RWPE2 (cell line): ENCODE results near the gene TMEM131L.

Source experiments
- ATAC-seq: fragments of 200-7000 bp; cut with Tn5 transposase; 3 replicates; pipeline ENCODE4 v1.9.1; 2021; ENCODE audit warnings: low read depth
- DNase-seq: peaks from one replicate; pipeline ENCODE4 v3.0.0-alpha.2; 2020; ENCODE audit warnings: low spot score
- H3K27ac ChIP-seq: fragments of 450-650 bp; 2 replicates; pipeline ENCODE4 v1.5.1; 2017; ENCODE audit warnings: mild to moderate bottlenecking; ENCODE audit not compliant: poor library complexity, severe bottlenecking
- H3K27me3 ChIP-seq: fragments of 250-450 bp; sonication (Bioruptor Pico); 2 replicates; pipeline ENCODE4 v1.5.1; 2021; ENCODE audit warnings: mild to moderate bottlenecking, moderate library complexity; ENCODE audit not compliant: insufficient read depth, poor library complexity, severe bottlenecking
- H3K36me3 ChIP-seq: fragments of 250-450 bp; sonication (Bioruptor Pico); 2 replicates; pipeline ENCODE4 v1.5.1; 2020; ENCODE audit warnings: low read depth, mild to moderate bottlenecking, moderate library complexity
- H3K4me1 ChIP-seq: fragments of 250-450 bp; sonication (Bioruptor Pico); 2 replicates; pipeline ENCODE4 v1.5.1; 2021; ENCODE audit warnings: mild to moderate bottlenecking, moderate library complexity; ENCODE audit not compliant: insufficient read depth, poor library complexity, severe bottlenecking
- H3K4me3 ChIP-seq: fragments of 250-450 bp; sonication (Bioruptor Pico); 2 replicates; pipeline ENCODE4 v1.5.1; 2021; ENCODE audit warnings: mild to moderate bottlenecking, moderate library complexity; ENCODE audit not compliant: severe bottlenecking
- H3K9me3 ChIP-seq: fragments of 250-450 bp; sonication (Bioruptor Pico); 2 replicates; pipeline ENCODE4 v1.5.1; 2021; ENCODE audit warnings: mild to moderate bottlenecking, moderate library complexity; ENCODE audit not compliant: severe bottlenecking
- CTCF ChIP-seq: fragments of 450-650 bp; IDR thresholded peaks from one replicate; pipeline ENCODE4 v1.5.1; 2017; ENCODE audit warnings: mild to moderate bottlenecking, moderate library complexity; ENCODE audit not compliant: poor library complexity, severe bottlenecking

TMEM131L gene

GRCh38 chr4:153638011-153638410, 171.9 kb downstream of the TMEM131L start:
- H3K4me1 ChIP-seq: no peaks in the 10 kb centered on the region
- TF ChIP-seq CTCF: no peak
- no peaks in the 10 kb centered on the region for H3K9me3 ChIP-seq
- no peak overlapping the region for H3K27ac ChIP-seq
- DNase-seq (no peak), ATAC-seq (no peak)
- no peak overlapping the region for H3K4me3 ChIP-seq
- H3K36me3 ChIP-seq: peaks cover 18% of the 10 kb centered on the region
- H3K27me3 ChIP-seq: no peaks in the 10 kb centered on the region

- no peak for TF ChIP-seq CTCF
- Histone ChIP-seq H3K27ac (no peak overlapping the region), H3K4me1 (no peaks in the 10 kb centered on the region), H3K9me3 (no peaks in the 10 kb centered on the region), H3K36me3 (peaks cover 18% of the 10 kb centered on the region), H3K4me3 (no peak overlapping the region), H3K27me3 (no peaks in the 10 kb centered on the region)
- DNase-seq (no peak), ATAC-seq (no peak)
Measured at GRCh38 chr4:153638999-153639398, 172.8 kb downstream of the TMEM131L start.

- no peaks in the 10 kb centered on the region for H3K9me3 ChIP-seq
- H3K4me3 ChIP-seq: no peak overlapping the region
- TF ChIP-seq CTCF: no peak
- no peaks in the 10 kb centered on the region for H3K27me3 ChIP-seq
- peaks cover 10% of the 10 kb centered on the region for H3K36me3 ChIP-seq
- DNase-seq: no peak
- H3K27ac ChIP-seq: no peak overlapping the region
- ATAC-seq: no peak; the same call in 2 of the 3 replicates
- H3K4me1 ChIP-seq: no peaks in the 10 kb centered on the region
Measured at GRCh38 chr4:153639833-153640802, 174.0 kb downstream of the TMEM131L start.

- Histone ChIP-seq H3K36me3 (no peaks in the 10 kb centered on the region), H3K9me3 (no peaks in the 10 kb centered on the region), H3K4me1 (no peaks in the 10 kb centered on the region), H3K27ac (no peak overlapping the region), H3K27me3 (no peaks in the 10 kb centered on the region), H3K4me3 (no peak overlapping the region)
- DNase-seq (no peak), ATAC-seq (no peak)
- TF ChIP-seq CTCF: no peak
Measured at GRCh38 chr4:153641532-153641931, 175.4 kb downstream of the TMEM131L start.
